ENCODE measurements around the gene GRM8. TPM values are rescaled to one million over a fixed set of nuclear protein-coding genes. Genes with fewer than 3 reads are reported as not detected.

GRM8 gene
- total RNA-seq, 4 donors from 2014 or later = not detected

DNA sequence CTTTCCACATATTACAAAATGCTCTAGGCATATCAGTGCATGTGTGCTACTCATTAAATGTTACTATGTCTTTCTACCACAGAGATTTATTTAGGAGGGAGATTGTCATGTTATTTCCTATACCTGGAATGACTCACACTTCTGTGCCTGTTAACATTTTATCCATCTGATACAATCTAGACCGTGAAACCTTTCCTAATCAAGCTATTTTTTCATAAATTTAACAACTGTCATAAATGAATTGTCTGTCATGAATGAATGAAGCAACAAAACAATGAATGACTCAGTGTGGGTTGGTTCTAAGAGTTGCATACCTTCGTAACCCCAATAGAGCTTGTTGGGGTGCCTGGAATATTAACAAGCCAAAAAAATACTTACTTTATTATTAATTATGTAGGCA lies 554.3 kb downstream of the GRM8 start:
- no peak overlapping the region for H3K27ac ChIP-seq
- no peaks in the 10 kb centered on the region for H3K27me3 ChIP-seq
- no peak overlapping the region for H3K4me3 ChIP-seq
- no peaks in the 10 kb centered on the region for H3K9me3 ChIP-seq
- TF ChIP-seq, protein P1, sequence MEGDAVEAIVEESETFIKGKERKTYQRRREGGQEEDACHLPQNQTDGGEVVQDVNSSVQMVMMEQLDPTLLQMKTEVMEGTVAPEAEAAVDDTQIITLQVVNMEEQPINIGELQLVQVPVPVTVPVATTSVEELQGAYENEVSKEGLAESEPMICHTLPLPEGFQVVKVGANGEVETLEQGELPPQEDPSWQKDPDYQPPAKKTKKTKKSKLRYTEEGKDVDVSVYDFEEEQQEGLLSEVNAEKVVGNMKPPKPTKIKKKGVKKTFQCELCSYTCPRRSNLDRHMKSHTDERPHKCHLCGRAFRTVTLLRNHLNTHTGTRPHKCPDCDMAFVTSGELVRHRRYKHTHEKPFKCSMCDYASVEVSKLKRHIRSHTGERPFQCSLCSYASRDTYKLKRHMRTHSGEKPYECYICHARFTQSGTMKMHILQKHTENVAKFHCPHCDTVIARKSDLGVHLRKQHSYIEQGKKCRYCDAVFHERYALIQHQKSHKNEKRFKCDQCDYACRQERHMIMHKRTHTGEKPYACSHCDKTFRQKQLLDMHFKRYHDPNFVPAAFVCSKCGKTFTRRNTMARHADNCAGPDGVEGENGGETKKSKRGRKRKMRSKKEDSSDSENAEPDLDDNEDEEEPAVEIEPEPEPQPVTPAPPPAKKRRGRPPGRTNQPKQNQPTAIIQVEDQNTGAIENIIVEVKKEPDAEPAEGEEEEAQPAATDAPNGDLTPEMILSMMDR (IDR thresholded peaks at IDR 0.05) = no peak
- no peak for TF ChIP-seq POLR2A (IDR thresholded peaks at IDR 0.05)
- no peak for TF ChIP-seq POLR2AphosphoS5 (IDR thresholded peaks at IDR 0.05)
- TF ChIP-seq EP300 (IDR thresholded peaks at IDR 0.05) = no peak
- 47% methylated on average over 2 of the region's 2 CpGs for WGBS
- DNase-seq (ENCODE audit: low spot score in 2 of 2) = no peak
- H3K36me3 ChIP-seq = no peaks in the 10 kb centered on the region
- no peaks in the 10 kb centered on the region for H3K4me1 ChIP-seq

DNA sequence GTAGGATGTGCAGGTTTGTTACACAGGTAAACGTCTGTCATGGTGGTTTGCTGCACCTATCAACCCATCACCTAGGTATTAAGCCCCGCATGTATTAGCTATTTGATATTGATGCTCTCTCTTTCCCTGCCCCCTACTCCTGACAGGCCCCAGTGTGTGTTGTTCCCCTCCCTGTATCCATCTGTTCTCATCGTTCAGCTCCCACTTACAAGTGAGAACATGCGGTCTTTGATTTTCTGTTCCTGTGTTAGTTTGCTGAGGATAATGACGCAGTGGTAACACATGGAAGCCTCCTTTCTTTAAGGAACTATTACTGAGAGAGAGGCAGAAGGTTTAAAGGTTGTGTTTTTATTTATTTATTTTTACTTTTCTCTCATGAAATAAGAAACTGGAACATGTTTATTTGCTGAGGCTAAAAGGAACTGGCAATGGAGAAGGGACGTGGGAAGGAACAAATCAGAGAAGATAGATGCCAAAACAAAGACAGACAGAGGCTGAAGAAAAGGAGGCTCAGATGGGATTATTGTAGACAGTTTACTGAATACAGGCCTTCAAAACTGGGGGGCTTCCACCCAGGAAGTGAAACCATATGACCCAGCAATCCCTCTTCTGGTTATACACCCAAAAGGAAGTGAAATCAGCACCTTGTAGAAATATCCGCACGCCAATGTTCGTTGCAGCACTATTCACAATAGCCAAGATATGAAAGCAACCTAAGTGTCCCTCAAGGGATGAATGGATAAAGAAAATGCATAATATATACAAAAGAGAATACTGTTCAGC lies 556.3 kb downstream of the GRM8 start:
- 75% methylated on average over 9 of the region's 9 CpGs for WGBS
- TF ChIP-seq EP300 (IDR thresholded peaks at IDR 0.05) (no peak), POLR2AphosphoS5 (IDR thresholded peaks at IDR 0.05) (no peak), POLR2A (IDR thresholded peaks at IDR 0.05) (no peak)
- TF ChIP-seq, protein P1 (IDR thresholded peaks at IDR 0.05) = no peak
- Histone ChIP-seq H3K4me3 (no peak overlapping the region), H3K36me3 (no peaks in the 10 kb centered on the region), H3K27me3 (no peaks in the 10 kb centered on the region), H3K27ac (no peak overlapping the region), H3K4me1 (no peaks in the 10 kb centered on the region), H3K9me3 (no peaks in the 10 kb centered on the region)
- no peak for DNase-seq (ENCODE audit: low spot score in 2 of 2)

DNA sequence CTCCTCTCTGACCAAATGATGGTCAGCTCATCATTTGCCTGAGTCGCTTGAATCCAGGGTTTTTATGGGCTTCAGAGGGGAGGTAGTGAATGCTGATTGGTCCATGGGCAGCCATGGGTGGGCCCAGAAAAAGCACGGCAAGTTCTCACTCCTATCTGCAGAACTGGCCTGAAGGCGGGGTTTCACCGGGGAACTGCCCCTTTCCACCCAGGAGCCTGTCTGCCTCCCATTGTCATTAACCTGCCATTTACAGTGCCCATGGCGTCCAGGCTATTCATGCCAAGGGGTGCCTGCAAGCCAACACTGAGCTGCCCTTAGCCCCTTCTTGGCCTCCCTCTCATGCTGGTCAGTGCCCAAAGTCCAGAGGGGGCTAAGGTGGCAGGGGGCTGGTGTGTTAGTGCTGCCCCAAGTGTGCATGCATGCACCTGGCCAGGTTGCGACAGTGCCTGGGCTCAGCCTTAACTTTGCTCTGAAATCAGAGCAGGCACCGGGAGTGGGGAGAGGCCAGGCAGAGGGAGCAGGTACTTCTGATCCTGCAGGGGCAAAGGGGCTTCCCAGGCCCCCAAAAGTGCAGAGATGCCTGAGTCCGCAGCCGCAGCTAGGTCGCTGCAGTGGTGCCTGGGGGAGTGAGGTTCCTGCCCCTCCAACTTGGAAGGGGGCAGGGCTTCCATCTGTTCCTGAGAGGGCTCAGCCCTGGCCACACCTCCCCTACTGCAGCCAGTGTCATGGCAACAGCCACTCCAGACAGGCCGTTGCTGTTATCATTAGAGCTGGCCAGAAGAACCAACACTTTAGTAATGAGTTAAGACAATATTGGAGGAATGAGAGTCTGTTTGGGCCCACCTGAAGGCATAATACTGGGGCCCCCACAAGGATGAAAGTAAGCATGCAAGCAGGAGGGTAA lies 561.6 kb downstream of the GRM8 start:
- Histone ChIP-seq H3K36me3 (no peaks in the 10 kb centered on the region), H3K27ac (no peak overlapping the region), H3K27me3 (no peaks in the 10 kb centered on the region), H3K4me3 (no peak overlapping the region), H3K4me1 (no peaks in the 10 kb centered on the region), H3K9me3 (peaks cover 6% of the 10 kb centered on the region)
- WGBS = 91% methylated on average over 6 of the region's 11 CpGs
- DNase-seq (ENCODE audit: low spot score in 2 of 2) = no peak
- TF ChIP-seq POLR2A (IDR thresholded peaks at IDR 0.05) (no peak), EP300 (IDR thresholded peaks at IDR 0.05) (no peak)

DNA sequence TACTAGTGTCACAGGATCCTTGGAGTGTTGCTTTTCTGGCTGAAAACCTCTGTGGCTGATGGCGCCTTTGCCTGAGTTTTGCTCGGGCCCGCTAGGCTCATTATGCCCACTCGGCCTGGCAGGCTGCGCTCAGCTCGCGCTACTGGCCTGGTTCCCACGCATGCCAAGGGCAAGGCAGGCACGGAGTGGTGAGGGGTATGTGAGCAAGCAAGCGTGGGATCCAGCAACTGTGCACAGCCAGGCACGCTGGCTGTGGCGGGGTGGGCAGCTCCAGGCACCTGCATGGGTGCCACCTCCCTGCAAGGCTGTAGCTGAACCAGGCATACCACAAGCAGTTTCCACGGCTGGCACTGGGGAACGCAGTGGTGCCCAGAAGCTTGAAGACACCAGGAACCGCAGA lies 562.6 kb downstream of the GRM8 start:
- Histone ChIP-seq H3K9me3 (peaks cover 8% of the 10 kb centered on the region), H3K4me1 (no peaks in the 10 kb centered on the region), H3K27ac (no peak overlapping the region), H3K4me3 (no peak overlapping the region), H3K36me3 (no peaks in the 10 kb centered on the region), H3K27me3 (no peaks in the 10 kb centered on the region)
- TF ChIP-seq, protein P1 (IDR thresholded peaks at IDR 0.05) = no peak
- no peak for TF ChIP-seq EP300 (IDR thresholded peaks at IDR 0.05)
- TF ChIP-seq POLR2A (IDR thresholded peaks at IDR 0.05) = no peak
- TF ChIP-seq POLR2AphosphoS5 (IDR thresholded peaks at IDR 0.05) = no peak
- 94% methylated on average over 12 of the region's 15 CpGs for WGBS
- DNase-seq (ENCODE audit: low spot score in 2 of 2) = no peak

DNA sequence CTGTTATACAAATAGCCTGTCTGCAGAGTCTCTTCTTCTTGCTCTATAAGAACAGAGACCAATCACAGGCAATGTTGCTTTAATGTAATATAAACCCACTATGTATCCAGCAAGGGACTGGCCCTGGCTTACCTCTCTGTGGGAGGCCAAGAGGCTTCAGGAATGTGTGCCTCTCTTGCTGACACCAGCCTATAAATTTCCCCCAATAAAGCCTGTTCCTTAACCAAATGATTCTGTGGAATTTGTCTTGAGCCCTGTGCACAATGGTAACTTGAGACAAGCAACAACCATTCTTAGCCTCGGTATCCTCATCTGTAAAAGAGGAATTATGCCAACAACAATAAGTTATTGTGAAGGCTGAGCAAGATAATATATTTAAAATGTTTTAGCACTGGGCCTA lies 563.7 kb downstream of the GRM8 start:
- WGBS = 18% methylated on average over 1 of the region's 1 CpG
- TF ChIP-seq EP300 (IDR thresholded peaks at IDR 0.05) (no peak), POLR2AphosphoS5 (IDR thresholded peaks at IDR 0.05) (no peak), POLR2A (IDR thresholded peaks at IDR 0.05) (no peak)
- TF ChIP-seq, protein P1 (IDR thresholded peaks at IDR 0.05) = no peak
- no peak overlapping the region for H3K4me3 ChIP-seq
- H3K4me1 ChIP-seq = no peaks in the 10 kb centered on the region
- H3K9me3 ChIP-seq = peaks cover 10% of the 10 kb centered on the region
- no peaks in the 10 kb centered on the region for H3K27me3 ChIP-seq
- H3K27ac ChIP-seq = no peak overlapping the region
- DNase-seq (ENCODE audit: low spot score in 2 of 2) = no peak
- no peaks in the 10 kb centered on the region for H3K36me3 ChIP-seq

All from suprapubic skin (tissue), 4 donors.